Tibial nerve (tissue), 4 donors: ENCODE results near the gene SMOC1. TPM values are rescaled to one million over a fixed set of nuclear protein-coding genes. Genes with fewer than 3 reads are reported as not detected.

Source experiments
- DNase-seq, 2 donors: peaks; one replicate each; pipeline ENCODE4 v3.0.0-alpha.2; 2019; ENCODE audit warnings: low spot score in 2 of 2
- H3K27ac ChIP-seq, 4 donors: fragments of 200-600 bp; sonication (generic) in 3 of 4; one replicate each; pipeline ENCODE4 v1.5.1; 2017 to 2019; ENCODE audit warnings: mild to moderate bottlenecking in 1 of 4
- H3K27me3 ChIP-seq, 2 donors: fragments of 200-600 bp; sonication (generic) in 1 of 2; one replicate each; pipeline versions ENCODE4 v1.5.1 to v1.6.0; 2017 to 2019
- H3K36me3 ChIP-seq, 3 donors: fragments of 200-600 bp; sonication (generic); one replicate each; pipeline ENCODE4 v1.5.1; 2018 to 2019
- H3K4me1 ChIP-seq, 4 donors: fragments of 200-600 bp; sonication (generic) in 3 of 4; one replicate each; pipeline ENCODE4 v1.5.1; 2017 to 2019
- H3K4me3 ChIP-seq, 4 donors: fragments of 200-600 bp; sonication (generic) in 3 of 4; one replicate each; pipeline ENCODE4 v1.5.1; 2017 to 2019; ENCODE audit warnings: mild to moderate bottlenecking in 1 of 4, moderate library complexity in 1 of 4
- H3K9me3 ChIP-seq, 4 donors: fragments of 200-600 bp; sonication (generic) in 3 of 4; one replicate each; pipeline ENCODE4 v1.5.1; 2017 to 2019
- CTCF ChIP-seq, 5 experiments: fragments of 200-600 bp in 3 of 5; fragments of 450-650 bp in 2 of 5; sonication (generic) in 3 of 5; IDR thresholded peaks; one replicate each; pipeline ENCODE4 v1.5.1; 2016 to 2019; ENCODE audit warnings: antibody characterized with exemption in 5 of 5, mild to moderate bottlenecking in 3 of 5, moderate library complexity in 2 of 5
- EP300 ChIP-seq, 2 donors: sonication (generic); formaldehyde crosslinking; IDR thresholded peaks; one replicate each; pipeline ENCODE4 v1.6.1; 2017; ENCODE audit warnings: antibody characterized with exemption in 2 of 2, mild to moderate bottlenecking in 1 of 2
- POLR2A ChIP-seq, 2 donors: fragments of 450-650 bp; IDR thresholded peaks; one replicate each; pipeline ENCODE4 v1.6.1; 2017; ENCODE audit warnings: antibody characterized with exemption in 2 of 2, mild to moderate bottlenecking in 2 of 2, moderate library complexity in 2 of 2
- WGBS, 2 donors: methylation state at CpG; one replicate each; pipeline ENCODE4 v1.1.5; 2018; 5-methylcytosine and 5-hydroxymethylcytosine counted together
- total RNA-seq, 4 donors: library from RNA; depleted of rRNA; stranded (reverse); fragments of >200 nt; gene quantifications; one replicate each; pipeline ENCODE4 v1.1.0, GENCODE V29; 2016

The SMOC1 gene
- total RNA-seq, 4 donors from 2014 or later, result 6.0 to 14.4 (median 13.3) TPM

GRCh38 chr14:69948351-69948750 lies 69.1 kb downstream of the SMOC1 start:
- Histone ChIP-seq H3K9me3 (peaks cover 0 to 35% (median 7%) of the 10 kb centered on the region in 4 donors), H3K36me3 (no peaks in the 10 kb centered on the region), H3K27me3 (no peaks in the 10 kb centered on the region), H3K4me1 (no peaks in the 10 kb centered on the region), H3K4me3 (no peak overlapping the region), H3K27ac (no peak overlapping the region)
- no peak for TF ChIP-seq CTCF (IDR thresholded peaks at IDR 0.05)
- TF ChIP-seq EP300 (IDR thresholded peaks at IDR 0.05), result no peak
- no peak for TF ChIP-seq POLR2A (IDR thresholded peaks at IDR 0.05)
- no peak for DNase-seq
- WGBS, 2 donors, result 47 to 61% methylated on average over 3 of the region's 3 CpGs

GRCh38 chr14:69951263-69951662 lies 72.0 kb downstream of the SMOC1 start:
- Histone ChIP-seq H3K27ac (no peak overlapping the region), H3K36me3 (no peaks in the 10 kb centered on the region), H3K4me1 (no peaks in the 10 kb centered on the region), H3K4me3 (no peak overlapping the region), H3K27me3 (no peaks in the 10 kb centered on the region), H3K9me3 (peaks cover 0 to 19% (median 0%) of the 10 kb centered on the region in 4 donors)
- no peak for DNase-seq
- WGBS, 2 donors, result 79 to 84% methylated on average over 3 of the region's 3 CpGs
- no peak for TF ChIP-seq EP300 (IDR thresholded peaks at IDR 0.05)
- TF ChIP-seq POLR2A (IDR thresholded peaks at IDR 0.05), result no peak
- no peak for TF ChIP-seq CTCF (IDR thresholded peaks at IDR 0.05)

GRCh38 chr14:69951935-69952334 lies 72.7 kb downstream of the SMOC1 start:
- H3K9me3 ChIP-seq, result peaks cover 0 to 12% (median 0%) of the 10 kb centered on the region in 4 donors
- no peak for TF ChIP-seq POLR2A (IDR thresholded peaks at IDR 0.05)
- TF ChIP-seq EP300 (IDR thresholded peaks at IDR 0.05), result no peak
- TF ChIP-seq CTCF (IDR thresholded peaks at IDR 0.05), result no peak
- H3K4me3 ChIP-seq, result no peak overlapping the region
- H3K4me1 ChIP-seq, result no peaks in the 10 kb centered on the region
- H3K36me3 ChIP-seq, result no peaks in the 10 kb centered on the region
- H3K27me3 ChIP-seq, result no peaks in the 10 kb centered on the region
- no peak overlapping the region for H3K27ac ChIP-seq
- no peak for DNase-seq
- 83 to 87% methylated on average over 9 of the region's 9 CpGs for WGBS, 2 donors

- TF ChIP-seq CTCF (IDR thresholded peaks at IDR 0.05) (no peak), EP300 (IDR thresholded peaks at IDR 0.05) (no peak), POLR2A (IDR thresholded peaks at IDR 0.05) (no peak)
- Histone ChIP-seq H3K9me3 (peaks cover 0 to 6% (median 0%) of the 10 kb centered on the region in 4 donors), H3K27me3 (no peaks in the 10 kb centered on the region), H3K36me3 (no peaks in the 10 kb centered on the region), H3K4me1 (no peaks in the 10 kb centered on the region), H3K4me3 (no peak overlapping the region), H3K27ac (no peak overlapping the region)
- WGBS, 2 donors, result 90 to 92% methylated on average over 16 of the region's 16 CpGs
- no peak for DNase-seq
Measured at GRCh38 chr14:69953266-69953915, 74.2 kb downstream of the SMOC1 start.

GRCh38 chr14:69955855-69956845 lies 76.9 kb downstream of the SMOC1 start:
- Histone ChIP-seq H3K9me3 (no peaks in the 10 kb centered on the region), H3K4me3 (no peak overlapping the region), H3K4me1 (no peaks in the 10 kb centered on the region), H3K36me3 (no peaks in the 10 kb centered on the region), H3K27me3 (no peaks in the 10 kb centered on the region), H3K27ac (no peak overlapping the region)
- TF ChIP-seq CTCF (IDR thresholded peaks at IDR 0.05), result no peak
- no peak for TF ChIP-seq EP300 (IDR thresholded peaks at IDR 0.05)
- TF ChIP-seq POLR2A (IDR thresholded peaks at IDR 0.05), result no peak
- WGBS, 2 donors, result 56 to 64% methylated on average over 11 of the region's 11 CpGs
- no peak for DNase-seq
